ENCODE data around the gene TSC2.
"Not testable (repeated sequence)": the region's sequence is repeated elsewhere in the genome, so short reads cannot be mapped to it uniquely, and the experiment has no call there.

- not testable (repeated sequence) for TF ChIP-seq CTCF, POLR2AphosphoS5 (IDR thresholded peaks at IDR 0.05)
These were observed 62.7 kb downstream of the TSC2 start for GRCh38 chr16:2110332-2111008.
